GM12878 (cell line): ENCODE results near the gene PLA2G4E. TPM values are rescaled to one million over a fixed set of nuclear protein-coding genes. Genes with fewer than 3 reads are reported as not detected.

Source experiments
- ATAC-seq: fragments of 200-7000 bp; cut with Tn5 transposase; 3 replicates; pipeline ENCODE4 v1.9.1; 2020; ENCODE audit warnings: mild to moderate bottlenecking, moderate library complexity
- BruUV-seq: library from RNA; stranded (reverse); fragments of 400-500 nt; replicated peaks from 2 replicates; lab custom pipeline; 2021; lab: Mats Ljungman, UMichigan
- CTCF ChIA-PET: fragments of 300-600 bp; sonication (Branson Sonifier 250); formaldehyde crosslinking; extraction: SDS; loops from one replicate; lab custom pipeline; 2021; ENCODE audit warnings: inconsistent platforms; lab: Yijun Ruan, JAX
- POLR2A ChIA-PET: fragments of 350-600 bp; formaldehyde crosslinking; extraction: SDS; loops from one replicate; lab custom pipeline; 2021; ENCODE audit warnings: inconsistent platforms; lab: Charles Lee
- RAD21 ChIA-PET: fragments of 300-600 bp; sonication (Branson Sonifier 250); formaldehyde crosslinking; loops from one replicate; lab custom pipeline; 2023; ENCODE audit warnings: antibody characterized with exemption; ENCODE audit not compliant: unreplicated experiment; lab: Charles Lee
- SMC1A ChIA-PET: fragments of 300-600 bp; sonication (Branson Sonifier 250); formaldehyde crosslinking; loops from one replicate; lab custom pipeline; 2023; ENCODE audit not compliant: unreplicated experiment, uncharacterized antibody; lab: Charles Lee
- DNase-seq: peaks from one replicate; pipeline ENCODE4 v3.0.0-alpha.2; 2011; ENCODE audit warnings: low read depth, low spot score
- FAIRE-seq: peaks from 3 replicates; lab custom pipeline; 2011; peaks lifted over from hg19 to GRCh38; lab: Jason Lieb, UNC
- H2AFZ ChIP-seq: 2 replicates; pipeline ENCODE4 v1.6.0; 2011; ENCODE audit warnings: low read depth, low read length, control low read depth; ENCODE audit not compliant: control insufficient read depth
- H3K27ac ChIP-seq: 2 replicates; pipeline ENCODE4 v1.5.1; 2011; ENCODE audit warnings: control low read depth; ENCODE audit not compliant: control insufficient read depth, insufficient read depth
- H3K27me3 ChIP-seq, 2 experiments: replicated peaks in 1 of 2; 2 replicates each; pipeline versions ENCODE4 v1.6.0 to v1.6.1; 2011; ENCODE audit warnings: low read length in 1 of 2; ENCODE audit not compliant: control insufficient read depth in 2 of 2, insufficient read depth in 2 of 2
- H3K36me3 ChIP-seq, 2 experiments: 2 replicates each; pipeline ENCODE4 v1.5.1; 2011; ENCODE audit warnings: low read length in 1 of 2; ENCODE audit not compliant: control insufficient read depth in 2 of 2, insufficient read depth in 2 of 2
- H3K4me1 ChIP-seq: 2 replicates; pipeline ENCODE4 v1.6.1; 2011; ENCODE audit warnings: mild to moderate bottlenecking, low read length, moderate library complexity, mixed read lengths; ENCODE audit not compliant: control insufficient read depth, insufficient read depth
- H3K4me2 ChIP-seq: 2 replicates; pipeline ENCODE4 v1.6.0; 2011; ENCODE audit warnings: control low read depth; ENCODE audit not compliant: control insufficient read depth, insufficient read depth
- H3K4me3 ChIP-seq: fragments of 200-600 bp; sonication (generic); 2 replicates; pipeline ENCODE4 v1.5.1; 2016
- H3K79me2 ChIP-seq: 2 replicates; pipeline ENCODE4 v1.6.0; 2011; ENCODE audit warnings: low read length; ENCODE audit not compliant: control insufficient read depth, insufficient read depth
- H3K9ac ChIP-seq: 2 replicates; pipeline ENCODE4 v1.8.0; 2011; ENCODE audit warnings: low read length, control low read depth, mixed read lengths; ENCODE audit not compliant: control insufficient read depth, insufficient read depth
- H3K9me3 ChIP-seq: replicated peaks from 3 replicates; pipeline ENCODE4 v1.5.1; 2011; ENCODE audit warnings: mild to moderate bottlenecking, low read length; ENCODE audit not compliant: control insufficient read depth, insufficient read depth
- H4K20me1 ChIP-seq: 2 replicates; pipeline ENCODE4 v1.6.0; 2011; ENCODE audit not compliant: control insufficient read depth, insufficient read depth
- BCL3 ChIP-seq: IDR thresholded peaks from 2 replicates; pipeline ENCODE4 v1.6.1; 2011; ENCODE audit warnings: borderline replicate concordance, low read depth, mild to moderate bottlenecking, moderate library complexity, low read length; ENCODE audit not compliant: insufficient read depth, poor library complexity, severe bottlenecking
- BMI1 ChIP-seq: fragments of 450-650 bp; IDR thresholded peaks from 2 replicates; pipeline ENCODE4 v1.6.1; 2016; ENCODE audit warnings: mild to moderate bottlenecking, moderate library complexity, borderline replicate concordance
- KAT2A ChIP-seq: conservative IDR thresholded peaks from 2 replicates; pipeline ENCODE4 v1.6.1; 2011; ENCODE audit warnings: low read depth, low read length; ENCODE audit not compliant: control insufficient read depth
- MEF2B ChIP-seq: fragments of 450-650 bp; IDR thresholded peaks from 2 replicates; pipeline ENCODE4 v1.6.1; 2018; ENCODE audit warnings: mild to moderate bottlenecking, moderate library complexity; ENCODE audit not compliant: partially characterized antibody, poor library complexity, severe bottlenecking
- MTA3 ChIP-seq: IDR thresholded peaks from 2 replicates; pipeline ENCODE4 v1.6.1; 2012; ENCODE audit warnings: low read length, inconsistent platforms, borderline replicate concordance
- NBN ChIP-seq: fragments of 450-650 bp; IDR thresholded peaks from 2 replicates; pipeline ENCODE4 v1.6.1; 2016
- NR2F1 ChIP-seq: fragments of 450-650 bp; conservative IDR thresholded peaks from 2 replicates; pipeline ENCODE4 v1.6.1; 2017; ENCODE audit warnings: mild to moderate bottlenecking
- PML ChIP-seq: IDR thresholded peaks from 2 replicates; pipeline ENCODE4 v1.6.1; 2012; ENCODE audit warnings: low read length, inconsistent platforms
- POLR2AphosphoS2 ChIP-seq: IDR thresholded peaks from 2 replicates; pipeline ENCODE4 v1.6.1; 2011; ENCODE audit warnings: low read depth, mild to moderate bottlenecking, low read length, improper control_type of control experiment, moderate library complexity
- RELB ChIP-seq: fragments of 450-650 bp; IDR thresholded peaks from 2 replicates; pipeline ENCODE4 v1.6.1; 2017; ENCODE audit warnings: low read depth, mild to moderate bottlenecking, moderate library complexity
- TAF1 ChIP-seq: IDR thresholded peaks from 2 replicates; pipeline ENCODE4 v1.6.1; 2011; ENCODE audit warnings: mild to moderate bottlenecking, low read depth, low read length, borderline replicate concordance
- TARDBP ChIP-seq: IDR thresholded peaks from 2 replicates; pipeline ENCODE4 v1.6.1; 2016; ENCODE audit warnings: borderline replicate concordance
- WGBS: methylation state at CpG from one replicate; pipeline ENCODE4 v1.1.6; 2016; ENCODE audit warnings: low lambda C conversion rate; ENCODE audit not compliant: insufficient replicate concordance, insufficient coverage; ENCODE audit errors: missing lambda C conversion rate; 5-methylcytosine and 5-hydroxymethylcytosine counted together
- in situ Hi-C: fragments of 300-500 bp; cut with MboI; formaldehyde crosslinking; loops from 9 replicates; pipeline ENCODE4 v1.14.3; 2018; ENCODE audit warnings: mixed read lengths
- intact Hi-C: fragments of 100-400 bp; cut with micrococcal nuclease; formaldehyde crosslinking; loops from one replicate; pipeline ENCODE4 v1.14.2; 2022; ENCODE audit not compliant: unreplicated experiment
- polyA plus RNA-seq, 11 experiments: library from polyadenylated mRNA; depleted of rRNA in 4 of 11; unstranded in 6 of 11; stranded (reverse) in 5 of 11; fragments of >200 nt; fragmentation: Nextera tagmentation in 4 of 11; fragmentation: Illumina TruSeq in 1 of 11; extraction: Ambion mirVana in 4 of 11; extraction: Trizol in 1 of 11; gene quantifications; 1 replicate in 1 of 11; 2 replicates in 10 of 11; pipeline versions ENCODE4 v1.2.1 to v1.2.3, GENCODE V29; 2011 to 2016; ENCODE audit warnings: inconsistent platforms in 2 of 11, missing spikeins in 2 of 11, low read depth in 1 of 11
- total RNA-seq, 4 experiments: library from RNA; depleted of rRNA in 3 of 4; stranded (reverse); fragments of >200 nt in 3 of 4; fragmentation: Illumina TruSeq in 1 of 4; extraction: Trizol in 1 of 4; gene quantifications; 2 replicates each; pipeline versions ENCODE4 v1.2.1 to v1.2.3, GENCODE V29; 2013 to 2021

Gene PLA2G4E
- total and polyA plus RNA-seq, 10 of the 15 experiments (the other 5 are each of a cell fraction or from before 2014, with no cell fraction given): 0.05 to 0.32 (median 0.06) TPM; not detected in 5

GRCh38 chr15:42034628-42035434, 14.0 kb upstream of the PLA2G4E start:
- ChIA-PET SMC1A (no interaction called here), CTCF (no interaction called here), RAD21 (interaction anchor here (1.2 kb wide), 1 partner anchor 62 kb away, joined by 3 read pairs; the partner anchor contains the start of gene EHD4), POLR2A (no interaction called here)
- Histone ChIP-seq H3K79me2 (peaks cover 2% of the 10 kb centered on the region), H3K9me3 (peaks cover 4% of the 10 kb centered on the region; the same call in 2 of the 3 replicates), H3K27me3 (no peaks in the 10 kb centered on the region), H3K4me1 (peaks cover 29% of the 10 kb centered on the region), H3K27ac (peak overlapping the region; percentile 78), H2AFZ (peak overlapping the region; percentile 83), H3K9ac (peak overlapping the region; percentile 45), H3K36me3 (no peaks in the 10 kb centered on the region), H3K4me3 (peak overlapping the region; percentile 48), H3K4me2 (peak overlapping the region; percentile 92), H4K20me1 (no peaks in the 10 kb centered on the region)
- in situ Hi-C loops: no loop called here
- TF ChIP-seq NR2F1: no peak
- TF ChIP-seq TARDBP: no peak
- no peak for TF ChIP-seq BMI1
- no peak for TF ChIP-seq MTA3
- peak; percentile 3 for TF ChIP-seq MEF2B
- intact Hi-C loops: no loop called here
- ATAC-seq: peak; percentile 49
- no peak for DNase-seq
- 64% methylated on average over 8 of the region's 8 CpGs for WGBS
- FAIRE-seq: no peak
- TSS peak; percentile 98 for BruUV-seq

GRCh38 chr15:42033214-42033873, 12.5 kb upstream of the PLA2G4E start:
- RAD21 ChIA-PET: interaction anchor here (1.0 to 1.6 kb wide), 2 partner anchors 60 to 63 kb away, joined by 4 to 5 read pairs; no protein-coding TSS in a partner anchor
- no peak overlapping the region for H3K4me3 ChIP-seq
- H3K79me2 ChIP-seq: peaks cover 2% of the 10 kb centered on the region
- H3K9ac ChIP-seq: no peak overlapping the region
- no TSS peak for BruUV-seq
- in situ Hi-C loops (no loop called here), intact Hi-C loops (no loop called here)
- peaks cover 4% of the 10 kb centered on the region; the same call in 2 of the 3 replicates for H3K9me3 ChIP-seq
- DNase-seq: peak; percentile 51
- H3K4me1 ChIP-seq: peaks cover 29% of the 10 kb centered on the region
- H3K4me2 ChIP-seq: peak overlapping the region; percentile 67
- FAIRE-seq: no peak
- ATAC-seq: peak; percentile 78
- POLR2A ChIA-PET: no interaction called here
- WGBS: 58% methylated on average over 3 of the region's 3 CpGs
- no peaks in the 10 kb centered on the region for H3K36me3 ChIP-seq
- no peak overlapping the region; the same call in 1 of the 2 replicates for H2AFZ ChIP-seq
- peak overlapping the region; percentile 60 for H3K27ac ChIP-seq
- H4K20me1 ChIP-seq: no peaks in the 10 kb centered on the region
- H3K27me3 ChIP-seq: no peaks in the 10 kb centered on the region
- CTCF ChIA-PET: no interaction called here
- SMC1A ChIA-PET: interaction anchor here (0.6 to 2.5 kb wide), 3 partner anchors 10 to 66 kb away, joined by 3 to 8 read pairs (median 4); no protein-coding TSS in a partner anchor
- TF ChIP-seq NBN (no peak), KAT2A (no peak), TAF1 (no peak), RELB (no peak), PML (no peak), POLR2AphosphoS2 (no peak), BCL3 (no peak)
